DMS 273 (cell line): ENCODE measurements around the gene SPTB.

Experiments used
- DNase-seq: peaks from one replicate; lab custom pipeline; 2025; ENCODE audit not compliant: unreplicated experiment; lab: John Stamatoyannopoulos, UW

SPTB gene

GRCh38 chr14:64768401-64769095 lies 111.2 kb downstream of the SPTB start:
- no peak for DNase-seq

- no peak for DNase-seq
Measured at GRCh38 chr14:64767215-64767964, 112.3 kb downstream of the SPTB start.

- DNase-seq: no peak
Measured at GRCh38 chr14:64766430-64767151, 113.1 kb downstream of the SPTB start.

GRCh38 chr14:64765740-64766302 lies 113.9 kb downstream of the SPTB start:
- DNase-seq: no peak

GRCh38 chr14:64764641-64765520 lies 114.8 kb downstream of the SPTB start:
- DNase-seq: peak; percentile 96

GRCh38 chr14:64763801-64764621 lies 115.7 kb downstream of the SPTB start:
- peak; percentile 92 for DNase-seq

GRCh38 chr14:64763085-64763782 lies 116.5 kb downstream of the SPTB start:
- DNase-seq: peak; percentile 45

- DNase-seq: peak; percentile 96
Measured at GRCh38 chr14:64762044-64763034, 117.4 kb downstream of the SPTB start.

GRCh38 chr14:64761441-64762043 lies 118.2 kb downstream of the SPTB start:
- peak; percentile 61 for DNase-seq

- DNase-seq: no peak
Measured at GRCh38 chr14:64760916-64761315, 118.8 kb downstream of the SPTB start.

- DNase-seq: peak; percentile 80
Measured at GRCh38 chr14:64760146-64760755, 119.5 kb downstream of the SPTB start.

- peak; percentile 38 for DNase-seq
Measured at GRCh38 chr14:64759555-64759938, 120.2 kb downstream of the SPTB start.

GRCh38 chr14:64758691-64759554 lies 120.8 kb downstream of the SPTB start:
- DNase-seq: peak; percentile 91

GRCh38 chr14:64758025-64758521 lies 121.6 kb downstream of the SPTB start:
- DNase-seq: peak; percentile 67

- DNase-seq: no peak
Measured at GRCh38 chr14:64757601-64758000, 122.1 kb downstream of the SPTB start.

GRCh38 chr14:64756712-64757111 lies 123.0 kb downstream of the SPTB start:
- DNase-seq: no peak
